Muscle of leg (tissue), 11 donors: ENCODE data around the gene CBLL2. TPM values are rescaled to one million over a fixed set of nuclear protein-coding genes. Genes with fewer than 3 reads are reported as not detected.
"Not testable (repeated sequence)": the region's sequence is repeated elsewhere in the genome, so short reads cannot be mapped to it uniquely, and the experiment has no call there.

Experiments used
- DNase-seq: peaks from one replicate; pipeline ENCODE4 v3.0.0; 2013
- H3K27ac ChIP-seq: one replicate; pipeline ENCODE4 v1.5.1; 2013; ENCODE audit warnings: mild to moderate bottlenecking, low read length, control low read depth
- H3K27me3 ChIP-seq: one replicate; pipeline ENCODE4 v1.6.1; 2013; ENCODE audit warnings: low read length; ENCODE audit not compliant: control insufficient read depth, insufficient read depth
- H3K36me3 ChIP-seq: one replicate; pipeline ENCODE4 v1.6.1; 2013; ENCODE audit warnings: low read length; ENCODE audit not compliant: control insufficient read depth, insufficient read depth
- H3K4me1 ChIP-seq: one replicate; pipeline ENCODE4 v1.6.1; 2013; ENCODE audit warnings: low read length; ENCODE audit not compliant: control insufficient read depth, insufficient read depth
- H3K4me3 ChIP-seq: one replicate; pipeline ENCODE4 v1.5.1; 2013; ENCODE audit warnings: low read length, control low read depth
- H3K9me3 ChIP-seq: replicated peaks from 2 replicates; pipeline ENCODE4 v1.6.1; 2013; ENCODE audit warnings: low read depth, low read length; ENCODE audit not compliant: control insufficient read depth
- WGBS: methylation state at CpG from one replicate; pipeline ENCODE4 v1.1.5; 2013; ENCODE audit warnings: missing lambda C conversion rate; ENCODE audit not compliant: insufficient coverage; 5-methylcytosine and 5-hydroxymethylcytosine counted together
- polyA plus RNA-seq, 8 donors: library from polyadenylated mRNA; unstranded; fragments of 120-200 nt; gene quantifications; one replicate each; pipeline versions ENCODE4 v1.2.1 to v1.2.3, GENCODE V29; 2013; ENCODE audit warnings: inconsistent platforms in 1 of 8, low replicate concordance in 1 of 8; ENCODE audit not compliant: insufficient read length in 8 of 8, insufficient read depth in 1 of 8
- total RNA-seq: library from RNA; stranded (reverse); fragments of 120-200 nt; gene quantifications from one replicate; pipeline ENCODE4 v1.2.4, GENCODE V29; 2013

Gene CBLL2
- total and polyA plus RNA-seq, 9 donors: 0.16 TPM; not detected in 8

DNA sequence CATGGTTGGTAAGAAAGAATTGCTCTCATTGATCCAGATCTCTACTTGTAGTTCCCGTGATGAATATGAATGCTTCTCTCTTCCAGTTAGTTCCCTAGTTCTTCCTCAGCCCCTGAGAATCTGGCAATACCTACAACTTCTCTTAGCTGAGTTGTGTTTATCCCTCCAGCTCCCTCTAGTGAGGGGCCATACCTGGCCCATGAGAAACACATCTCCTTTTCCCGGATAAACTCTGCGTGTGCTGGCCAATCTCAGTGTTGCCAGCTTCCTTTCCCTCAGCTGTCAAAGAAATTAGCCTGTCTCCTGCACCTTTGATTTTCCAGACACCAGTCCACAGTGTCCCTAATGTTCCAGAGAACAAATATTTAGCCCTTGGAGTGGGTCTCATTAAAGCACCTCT, 5.7 kb downstream of the CBLL2 start:
- Histone ChIP-seq H3K27me3 (peaks cover 4% of the 10 kb centered on the region), H3K9me3 (no peaks in the 10 kb centered on the region), H3K4me1 (no peaks in the 10 kb centered on the region), H3K27ac (no peak overlapping the region), H3K4me3 (no peak overlapping the region), H3K36me3 (no peaks in the 10 kb centered on the region)
- DNase-seq: peak; percentile 3
- 60% methylated on average over 1 of the region's 3 CpGs for WGBS

- not testable (repeated sequence) for H3K4me3 ChIP-seq, H3K27me3 ChIP-seq, H3K4me1 ChIP-seq, H3K9me3 ChIP-seq, H3K27ac ChIP-seq, H3K36me3 ChIP-seq, DNase-seq
- 80% methylated on average over 3 of the region's 3 CpGs for WGBS
These were observed 16.5 kb downstream of the CBLL2 start for GRCh38 chrX:22289209-22289608.

DNA sequence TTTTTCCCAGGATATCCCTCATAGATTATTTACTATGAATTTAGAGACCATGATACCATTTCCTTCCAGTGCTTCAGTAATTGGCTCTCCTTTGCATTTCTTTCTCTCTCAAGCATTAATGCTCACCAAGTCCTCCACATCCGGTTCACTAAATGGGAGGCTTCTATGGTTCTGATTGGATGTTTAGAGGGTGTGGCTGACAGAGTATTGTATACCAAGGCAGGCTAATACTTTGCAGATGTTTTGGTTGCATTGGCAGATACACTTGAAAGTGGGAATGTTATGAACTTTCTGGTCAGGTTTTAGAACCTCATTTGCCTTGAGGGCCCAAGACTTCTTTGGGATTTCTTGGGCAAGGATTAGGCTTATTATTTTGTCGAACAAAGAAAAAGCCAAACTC, 24.2 kb downstream of the CBLL2 start:
- no peaks in the 10 kb centered on the region for H3K36me3 ChIP-seq
- no peak overlapping the region for H3K4me3 ChIP-seq
- H3K27ac ChIP-seq: no peak overlapping the region
- H3K9me3 ChIP-seq: no peaks in the 10 kb centered on the region
- no peaks in the 10 kb centered on the region for H3K4me1 ChIP-seq
- peaks cover 11% of the 10 kb centered on the region for H3K27me3 ChIP-seq
- DNase-seq: no peak
- WGBS: no CpG with 5 or more reads among the region's 2 CpGs

- peaks cover 5% of the 10 kb centered on the region for H3K27me3 ChIP-seq
- H3K4me3 ChIP-seq: no peak overlapping the region
- H3K4me1 ChIP-seq: no peaks in the 10 kb centered on the region
- H3K36me3 ChIP-seq: no peaks in the 10 kb centered on the region
- no peaks in the 10 kb centered on the region for H3K9me3 ChIP-seq
- peak; percentile 63 for DNase-seq
- H3K27ac ChIP-seq: no peak overlapping the region
- WGBS: 17% methylated on average over 1 of the region's 2 CpGs
These were observed 27.4 kb downstream of the CBLL2 start for GRCh38 chrX:22300130-22300529.

DNA sequence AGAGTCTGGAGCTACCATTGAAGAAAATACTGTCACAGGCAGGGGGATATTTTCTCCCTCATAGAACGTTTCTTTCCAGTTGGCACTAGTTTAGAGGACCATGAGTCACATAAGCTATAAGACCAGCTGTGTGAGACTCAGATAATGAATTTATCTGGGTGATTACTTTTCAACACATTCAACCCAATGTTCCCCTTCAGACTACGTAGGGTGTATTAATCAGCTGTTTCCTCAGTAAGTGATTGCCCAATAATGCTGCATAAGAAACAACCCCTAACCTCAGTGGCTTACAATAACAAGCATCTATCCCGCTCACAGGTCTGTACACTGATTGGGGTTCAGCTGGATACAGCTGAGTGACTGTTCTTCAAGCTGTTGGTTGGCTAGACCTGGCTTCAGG, 38.1 kb downstream of the CBLL2 start:
- H3K27me3 ChIP-seq: peaks cover 7% of the 10 kb centered on the region
- H3K4me3 ChIP-seq: no peak overlapping the region
- no peak for DNase-seq
- H3K36me3 ChIP-seq: no peaks in the 10 kb centered on the region
- H3K9me3 ChIP-seq: no peaks in the 10 kb centered on the region
- no peak overlapping the region for H3K27ac ChIP-seq
- no peaks in the 10 kb centered on the region for H3K4me1 ChIP-seq
- WGBS: no CpG with 5 or more reads among the region's 3 CpGs

- Histone ChIP-seq H3K27ac (no peak overlapping the region), H3K27me3 (peaks cover 8% of the 10 kb centered on the region), H3K4me3 (no peak overlapping the region), H3K4me1 (no peaks in the 10 kb centered on the region), H3K9me3 (no peaks in the 10 kb centered on the region), H3K36me3 (no peaks in the 10 kb centered on the region)
- 50% methylated on average over 1 of the region's 3 CpGs for WGBS
- no peak for DNase-seq
These were observed 41.1 kb downstream of the CBLL2 start for GRCh38 chrX:22313766-22314165.

DNA sequence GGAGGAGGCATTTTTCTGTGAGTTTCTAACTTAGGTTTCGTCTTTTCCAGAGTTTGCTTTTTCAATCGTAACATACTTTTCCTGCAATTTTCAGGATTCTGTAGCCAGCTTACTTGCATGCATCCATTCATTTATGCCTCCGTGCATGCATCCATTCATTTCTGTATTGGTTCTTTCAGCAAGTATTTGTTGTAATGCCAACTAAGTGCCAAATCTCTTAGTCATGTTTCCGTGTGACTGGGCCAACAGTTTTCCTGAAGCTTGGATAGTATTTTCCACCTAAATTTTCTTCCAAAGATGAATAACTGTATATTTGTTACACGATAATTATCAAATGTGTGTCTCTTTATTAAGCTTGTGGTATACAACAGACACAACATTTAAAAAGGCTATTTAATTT, 41.5 kb downstream of the CBLL2 start:
- 80% methylated on average over 1 of the region's 5 CpGs for WGBS
- Histone ChIP-seq H3K9me3 (no peaks in the 10 kb centered on the region), H3K4me1 (no peaks in the 10 kb centered on the region), H3K4me3 (no peak overlapping the region), H3K27ac (no peak overlapping the region), H3K36me3 (no peaks in the 10 kb centered on the region), H3K27me3 (peaks cover 8% of the 10 kb centered on the region)
- no peak for DNase-seq

DNA sequence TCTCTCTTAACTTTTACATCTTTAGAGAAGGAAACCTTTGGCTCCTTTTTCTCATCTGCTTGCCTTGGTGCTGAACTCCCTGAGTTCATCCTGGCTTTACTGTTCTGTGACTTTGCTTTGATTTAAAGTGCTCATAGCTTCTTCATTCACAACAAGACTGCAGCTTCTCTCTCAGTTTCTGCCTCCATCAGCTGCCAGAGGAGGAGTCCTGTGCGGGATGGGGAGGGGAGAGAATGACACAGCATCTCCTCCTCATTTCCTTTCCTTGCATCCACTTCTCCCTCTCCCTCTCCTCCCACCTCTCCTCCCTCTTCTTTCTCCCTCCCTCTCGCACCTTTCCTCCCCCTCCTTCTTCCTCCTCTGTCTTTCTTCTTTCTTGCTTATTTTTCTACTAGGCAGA, 42.0 kb downstream of the CBLL2 start:
- H3K27me3 ChIP-seq: peaks cover 8% of the 10 kb centered on the region
- no peak overlapping the region for H3K4me3 ChIP-seq
- no CpG with 5 or more reads among the region's 2 CpGs for WGBS
- H3K36me3 ChIP-seq: no peaks in the 10 kb centered on the region
- no peaks in the 10 kb centered on the region for H3K4me1 ChIP-seq
- no peak for DNase-seq
- no peak overlapping the region for H3K27ac ChIP-seq
- H3K9me3 ChIP-seq: no peaks in the 10 kb centered on the region

DNA sequence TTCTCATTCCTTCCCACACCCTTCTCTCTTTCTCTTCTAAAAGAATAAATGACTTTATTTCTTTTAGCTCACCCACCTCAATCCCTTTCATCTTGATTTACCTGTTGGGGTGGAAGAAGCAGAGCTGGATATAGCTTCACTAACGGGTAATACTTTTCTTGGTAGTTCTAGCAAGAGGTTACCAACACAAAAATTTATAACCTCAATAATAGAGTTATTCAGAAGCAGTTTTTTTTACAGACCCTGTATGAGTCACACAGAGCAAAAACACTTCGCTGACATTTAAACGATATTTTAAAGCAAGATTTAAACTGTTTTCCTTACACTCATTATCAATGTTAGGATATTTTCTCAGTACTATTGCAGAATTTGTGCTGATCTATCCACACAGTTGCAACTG, 42.4 kb downstream of the CBLL2 start:
- Histone ChIP-seq H3K4me1 (no peaks in the 10 kb centered on the region), H3K27me3 (peaks cover 8% of the 10 kb centered on the region), H3K27ac (no peak overlapping the region), H3K9me3 (no peaks in the 10 kb centered on the region), H3K4me3 (no peak overlapping the region), H3K36me3 (no peaks in the 10 kb centered on the region)
- DNase-seq: no peak
- no CpG with 5 or more reads among the region's 3 CpGs for WGBS

- no peaks in the 10 kb centered on the region for H3K9me3 ChIP-seq
- DNase-seq: no peak
- no peaks in the 10 kb centered on the region for H3K36me3 ChIP-seq
- H3K27me3 ChIP-seq: peaks cover 20% of the 10 kb centered on the region
- no peaks in the 10 kb centered on the region for H3K4me1 ChIP-seq
- 25% methylated on average over 3 of the region's 12 CpGs for WGBS
- H3K4me3 ChIP-seq: no peak overlapping the region
- no peak overlapping the region for H3K27ac ChIP-seq
These were observed 47.6 kb downstream of the CBLL2 start for GRCh38 chrX:22320236-22320873.

DNA sequence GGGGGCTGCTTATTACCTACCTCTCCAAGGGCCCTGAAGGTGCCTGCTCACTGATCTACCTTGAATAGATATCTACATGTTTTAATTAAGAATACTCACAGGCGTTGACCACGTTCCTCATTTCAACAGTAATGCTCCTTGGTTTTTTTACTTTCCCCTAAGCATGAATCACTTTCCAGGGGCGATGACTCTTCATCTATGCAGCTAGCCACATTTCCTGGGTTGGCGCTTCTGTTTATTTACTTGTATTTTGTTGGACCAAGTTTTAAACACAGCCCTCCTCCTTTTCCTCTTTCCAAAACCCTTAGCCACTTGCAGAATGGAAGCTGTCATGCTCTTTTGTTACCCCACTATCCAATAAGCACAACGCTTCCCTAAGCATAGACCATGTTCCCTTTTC, 50.8 kb downstream of the CBLL2 start:
- DNase-seq: no peak
- Histone ChIP-seq H3K27ac (no peak overlapping the region), H3K4me1 (no peaks in the 10 kb centered on the region), H3K9me3 (no peaks in the 10 kb centered on the region), H3K4me3 (no peak overlapping the region), H3K36me3 (no peaks in the 10 kb centered on the region), H3K27me3 (peaks cover 19% of the 10 kb centered on the region)
- 83% methylated on average over 1 of the region's 5 CpGs for WGBS
